Astrocyte (in vitro differentiated cells and primary cell): ENCODE data around the gene BLOC1S4. TPM values are rescaled to one million over a fixed set of nuclear protein-coding genes. Genes with fewer than 3 reads are reported as not detected.
A peak's percentile ranks its signal among the peaks of the same experiment; 100 is the strongest.

ENCODE experiments used
- DNase-seq: peaks from one replicate; pipeline ENCODE4 v3.0.0-alpha.2; 2010; ENCODE audit warnings: low read depth
- FAIRE-seq: peaks from 2 replicates; lab custom pipeline; 2011; peaks lifted over from hg19 to GRCh38; lab: Jason Lieb, UNC
- H2AFZ ChIP-seq: 2 replicates; pipeline ENCODE4 v1.6.0; 2012; ENCODE audit warnings: low read depth, low read length, inconsistent platforms
- H3K27ac ChIP-seq: 2 replicates; pipeline ENCODE4 v1.5.1; 2011; ENCODE audit warnings: low read depth, low read length, inconsistent platforms
- H3K27me3 ChIP-seq: 2 replicates; pipeline ENCODE4 v1.6.0; 2011; ENCODE audit warnings: low read length, inconsistent platforms; ENCODE audit not compliant: insufficient read depth
- H3K36me3 ChIP-seq: 2 replicates; pipeline ENCODE4 v1.5.1; 2011; ENCODE audit warnings: low read length, inconsistent platforms; ENCODE audit not compliant: insufficient read depth
- H3K4me1 ChIP-seq: 2 replicates; pipeline ENCODE4 v1.5.1; 2011; ENCODE audit warnings: low read length, inconsistent platforms; ENCODE audit not compliant: insufficient read depth
- H3K4me2 ChIP-seq: 2 replicates; pipeline ENCODE4 v1.6.0; 2012; ENCODE audit warnings: low read length, inconsistent platforms
- H3K4me3 ChIP-seq: 2 replicates; pipeline ENCODE4 v1.5.1; 2011; ENCODE audit warnings: low read depth, mild to moderate bottlenecking, low read length, inconsistent platforms; ENCODE audit not compliant: insufficient read depth
- H3K79me2 ChIP-seq: 2 replicates; pipeline ENCODE4 v1.6.0; 2012; ENCODE audit warnings: mild to moderate bottlenecking, low read length, inconsistent platforms; ENCODE audit not compliant: insufficient read depth
- H3K9ac ChIP-seq: 2 replicates; pipeline ENCODE4 v1.6.0; 2012; ENCODE audit warnings: mild to moderate bottlenecking, low read length, inconsistent platforms
- H3K9me3 ChIP-seq: 2 replicates; pipeline ENCODE4 v1.5.1; 2012; ENCODE audit warnings: low read depth, mild to moderate bottlenecking, low read length, inconsistent platforms; ENCODE audit not compliant: insufficient read depth
- H4K20me1 ChIP-seq: 2 replicates; pipeline ENCODE4 v1.6.0; 2012; ENCODE audit warnings: low read length, inconsistent platforms; ENCODE audit not compliant: insufficient read depth
- H3K27ac Mint-ChIP-seq: one replicate; pipeline ENCODE4 v1.8.0; 2021; ENCODE audit warnings: mild to moderate bottlenecking, mixed read lengths; ENCODE audit not compliant: unreplicated experiment
- H3K27me3 Mint-ChIP-seq: one replicate; pipeline ENCODE4 v1.8.0; 2021; ENCODE audit warnings: low read depth, mixed read lengths; ENCODE audit not compliant: unreplicated experiment
- H3K36me3 Mint-ChIP-seq: one replicate; pipeline ENCODE4 v1.8.0; 2021; ENCODE audit warnings: low read depth, mixed read lengths; ENCODE audit not compliant: unreplicated experiment
- H3K4me1 Mint-ChIP-seq: one replicate; pipeline ENCODE4 v1.8.0; 2021; ENCODE audit warnings: low read depth, mixed read lengths; ENCODE audit not compliant: unreplicated experiment
- H3K4me3 Mint-ChIP-seq: one replicate; pipeline ENCODE4 v1.8.0; 2021; ENCODE audit warnings: mild to moderate bottlenecking, moderate library complexity, mixed read lengths; ENCODE audit not compliant: unreplicated experiment
- H3K9me3 Mint-ChIP-seq: one replicate; pipeline ENCODE4 v1.8.0; 2021; ENCODE audit warnings: mild to moderate bottlenecking, mixed read lengths; ENCODE audit not compliant: unreplicated experiment
- CTCF ChIP-seq: IDR thresholded peaks from 2 replicates; pipeline ENCODE4 v1.5.1; 2011; ENCODE audit warnings: low read depth, mild to moderate bottlenecking, inconsistent platforms, low read length, moderate library complexity; ENCODE audit not compliant: insufficient read depth
- EZH2 ChIP-seq: IDR thresholded peaks from 2 replicates; pipeline ENCODE4 v1.6.1; 2012; ENCODE audit warnings: mild to moderate bottlenecking, low read length, inconsistent platforms; ENCODE audit not compliant: insufficient read depth
- total RNA-seq: library from RNA; stranded (reverse); gene quantifications from 2 replicates; pipeline ENCODE4 v1.2.1, GENCODE V29; 2021

BLOC1S4 gene
- total RNA-seq, 1 donor from 2014 or later, result 20.9 TPM

- FAIRE-seq, result no peak
- H3K4me3 ChIP-seq, result no peak overlapping the region
These were observed 39.0 kb upstream of the BLOC1S4 start for GRCh38 chr4:6676722-6677558.

GRCh38 chr4:6680372-6681034 is 35.5 kb upstream of the BLOC1S4 start:
- Mint-ChIP-seq H3K4me1 (peaks cover 20% of the 10 kb centered on the region), H3K27me3 (no peaks in the 10 kb centered on the region), H3K27ac (no peak overlapping the region), H3K9me3 (peaks cover 7% of the 10 kb centered on the region), H3K36me3 (peaks cover 28% of the 10 kb centered on the region), H3K4me3 (peak overlapping the region; percentile 40)
- Histone ChIP-seq H3K4me1 (peaks cover 9% of the 10 kb centered on the region), H3K4me2 (no peak overlapping the region), H3K79me2 (peaks cover 24% of the 10 kb centered on the region), H3K9ac (no peak overlapping the region), H2AFZ (no peak overlapping the region), H3K4me3 (no peak overlapping the region), H3K27ac (no peak overlapping the region), H4K20me1 (peaks cover 34% of the 10 kb centered on the region), H3K27me3 (no peaks in the 10 kb centered on the region), H3K36me3 (no peaks in the 10 kb centered on the region), H3K9me3 (no peaks in the 10 kb centered on the region)
- no peak for TF ChIP-seq EZH2
- no peak for TF ChIP-seq CTCF
- DNase-seq (no peak), FAIRE-seq (no peak)

More at GRCh38 chr4:6676722-6677558, 39.0 kb upstream of the BLOC1S4 start:
- Mint-ChIP-seq H3K27me3 (no peaks in the 10 kb centered on the region), H3K36me3 (peaks cover 30% of the 10 kb centered on the region), H3K4me3 (peak overlapping the region; percentile 73), H3K9me3 (peaks cover 7% of the 10 kb centered on the region), H3K27ac (no peak overlapping the region), H3K4me1 (peaks cover 28% of the 10 kb centered on the region)
- H3K79me2 ChIP-seq, result peaks cover 35% of the 10 kb centered on the region
- DNase-seq, result no peak
- no peak overlapping the region for H3K9ac ChIP-seq
- peak overlapping the region; percentile 97 for H3K4me2 ChIP-seq
- H3K36me3 ChIP-seq, result no peaks in the 10 kb centered on the region
- H2AFZ ChIP-seq, result no peak overlapping the region
- TF ChIP-seq CTCF (no peak), EZH2 (no peak)
- no peak overlapping the region for H3K27ac ChIP-seq
- H3K9me3 ChIP-seq, result no peaks in the 10 kb centered on the region
- peaks cover 23% of the 10 kb centered on the region for H3K4me1 ChIP-seq
- H4K20me1 ChIP-seq, result peaks cover 44% of the 10 kb centered on the region
- H3K27me3 ChIP-seq, result no peaks in the 10 kb centered on the region
